WTC11 (cell line): ENCODE results near the gene MEIS2. TPM values are rescaled to one million over a fixed set of nuclear protein-coding genes. Genes with fewer than 3 reads are reported as not detected.

Source experiments
- ATAC-seq: fragments of 200-7000 bp; cut with Tn5 transposase; 2 replicates; pipeline ENCODE4 v1.10.0; 2021; ENCODE audit warnings: mild to moderate bottlenecking, moderate library complexity
- CTCF ChIA-PET: fragments of 300-600 bp; sonication (Branson Sonifier 250); formaldehyde crosslinking; loops from one replicate; lab custom pipeline; 2021; ENCODE audit warnings: antibody characterized with exemption; lab: Charles Lee
- POLR2A ChIA-PET: fragments of 350-600 bp; sonication (Branson Sonifier 250); formaldehyde crosslinking; loops from one replicate; lab custom pipeline; 2021; ENCODE audit warnings: antibody characterized with exemption; lab: Charles Lee
- DNase-seq: peaks from one replicate; pipeline ENCODE4 v3.0.0; 2021; ENCODE audit warnings: low spot score
- H3K27ac Mint-ChIP-seq: 2 replicates; pipeline ENCODE4 v1.8.0; 2021; ENCODE audit warnings: mixed read lengths
- H3K27me3 Mint-ChIP-seq: 2 replicates; pipeline ENCODE4 v1.8.0; 2021; ENCODE audit warnings: low read depth, mild to moderate bottlenecking, moderate library complexity, mixed read lengths
- H3K36me3 Mint-ChIP-seq: 2 replicates; pipeline ENCODE4 v1.8.0; 2021; ENCODE audit warnings: mixed read lengths
- H3K4me1 Mint-ChIP-seq: 2 replicates; pipeline ENCODE4 v1.8.0; 2022; ENCODE audit warnings: mixed read lengths
- H3K4me3 Mint-ChIP-seq: 2 replicates; pipeline ENCODE4 v1.8.0; 2021; ENCODE audit warnings: mild to moderate bottlenecking, moderate library complexity, mixed read lengths
- H3K9me3 Mint-ChIP-seq: 2 replicates; pipeline ENCODE4 v1.8.0; 2021; ENCODE audit warnings: mixed read lengths
- FOXJ3 ChIP-seq: sonication (generic); formaldehyde crosslinking; IDR thresholded peaks from 2 replicates; pipeline ENCODE4 v1.9.0; 2021; ENCODE audit warnings: missing genetic modification reagents, mild to moderate bottlenecking, borderline replicate concordance
- JAZF1 ChIP-seq: fragments of 250-450 bp; sonication (Bioruptor Pico); IDR thresholded peaks from 2 replicates; pipeline ENCODE4 v1.9.0; 2021; ENCODE audit warnings: moderate library complexity, mild to moderate bottlenecking, inconsistent platforms
- MXD4 ChIP-seq: fragments of 250-450 bp; sonication (Bioruptor Pico); IDR thresholded peaks from 2 replicates; pipeline ENCODE4 v1.8.0; 2021; ENCODE audit warnings: mild to moderate bottlenecking, moderate library complexity, borderline replicate concordance
- NFE2L1 ChIP-seq: sonication (generic); formaldehyde crosslinking; IDR thresholded peaks from 2 replicates; pipeline ENCODE4 v1.8.1; 2023; ENCODE audit warnings: missing genetic modification reagents
- total RNA-seq: library from RNA; stranded (reverse); gene quantifications from 3 replicates; pipeline ENCODE4 v1.2.3, GENCODE V29; 2021
- TF ChIP-seq, protein P1 (sequence below): sonication (generic); formaldehyde crosslinking; IDR thresholded peaks from 2 replicates; pipeline ENCODE4 v1.8.1; 2023; ENCODE audit warnings: mild to moderate bottlenecking, missing genetic modification reagents
- TF ChIP-seq, protein P2 (sequence below): sonication (generic); formaldehyde crosslinking; IDR thresholded peaks from 2 replicates; pipeline ENCODE4 v1.8.1; 2022; ENCODE audit warnings: low read depth, mild to moderate bottlenecking, moderate library complexity, missing genetic modification reagents, borderline replicate concordance
- TF ChIP-seq, protein P3 (sequence below): fragments of 250-450 bp; sonication (Bioruptor Pico); IDR thresholded peaks from 2 replicates; pipeline ENCODE4 v1.8.0; 2021; ENCODE audit warnings: mild to moderate bottlenecking
- TF ChIP-seq, protein P4 (sequence below): fragments of 250-450 bp; sonication (Bioruptor Pico); IDR thresholded peaks from 2 replicates; pipeline ENCODE4 v1.9.0; 2021; ENCODE audit warnings: mild to moderate bottlenecking, borderline replicate concordance
- TF ChIP-seq, protein P5 (sequence below): sonication (generic); formaldehyde crosslinking; IDR thresholded peaks from 2 replicates; pipeline ENCODE4 v1.8.0; 2022; ENCODE audit warnings: mild to moderate bottlenecking, missing genetic modification reagents
- TF ChIP-seq, protein P6 (sequence below): sonication (generic); formaldehyde crosslinking; IDR thresholded peaks from 2 replicates; pipeline ENCODE4 v1.8.1; 2022; ENCODE audit warnings: mild to moderate bottlenecking, moderate library complexity, missing genetic modification reagents

The MEIS2 gene
- total RNA-seq, 1 experiment from 2014 or later: 0.57 TPM

DNA sequence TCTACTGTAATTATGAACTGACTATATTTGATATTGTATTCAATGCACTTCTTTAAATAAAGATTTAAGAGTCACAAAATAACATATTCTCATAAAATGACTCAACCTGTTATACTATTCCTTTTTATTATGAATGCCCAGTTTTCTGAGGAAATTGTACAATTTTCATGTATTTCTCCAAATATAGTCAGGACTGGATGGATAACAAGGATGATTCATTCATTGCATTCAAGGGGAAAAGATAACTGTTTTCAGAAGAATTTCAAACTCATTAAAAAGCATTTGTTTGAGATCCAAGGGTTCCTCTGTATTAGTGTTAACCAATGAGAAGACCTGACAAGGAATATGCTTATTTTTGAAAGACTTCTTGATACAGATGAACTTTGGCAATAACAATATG is 163.7 kb downstream of the MEIS2 start:
- Mint-ChIP-seq H3K27me3 (no peaks in the 10 kb centered on the region), H3K4me3 (no peak overlapping the region), H3K27ac (no peak overlapping the region), H3K36me3 (no peaks in the 10 kb centered on the region), H3K9me3 (0 out of 2 replicates have a peak, but pooled peaks cover 3% of the 10 kb centered on the region), H3K4me1 (no peaks in the 10 kb centered on the region)
- ATAC-seq (no peak), DNase-seq (no peak)
- CTCF ChIA-PET: no interaction called here
- POLR2A ChIA-PET: no interaction called here
- no peak for TF ChIP-seq MXD4 (CRISPR knock-in tag)
- TF ChIP-seq JAZF1 (CRISPR knock-in tag): no peak
- TF ChIP-seq, protein P1, sequence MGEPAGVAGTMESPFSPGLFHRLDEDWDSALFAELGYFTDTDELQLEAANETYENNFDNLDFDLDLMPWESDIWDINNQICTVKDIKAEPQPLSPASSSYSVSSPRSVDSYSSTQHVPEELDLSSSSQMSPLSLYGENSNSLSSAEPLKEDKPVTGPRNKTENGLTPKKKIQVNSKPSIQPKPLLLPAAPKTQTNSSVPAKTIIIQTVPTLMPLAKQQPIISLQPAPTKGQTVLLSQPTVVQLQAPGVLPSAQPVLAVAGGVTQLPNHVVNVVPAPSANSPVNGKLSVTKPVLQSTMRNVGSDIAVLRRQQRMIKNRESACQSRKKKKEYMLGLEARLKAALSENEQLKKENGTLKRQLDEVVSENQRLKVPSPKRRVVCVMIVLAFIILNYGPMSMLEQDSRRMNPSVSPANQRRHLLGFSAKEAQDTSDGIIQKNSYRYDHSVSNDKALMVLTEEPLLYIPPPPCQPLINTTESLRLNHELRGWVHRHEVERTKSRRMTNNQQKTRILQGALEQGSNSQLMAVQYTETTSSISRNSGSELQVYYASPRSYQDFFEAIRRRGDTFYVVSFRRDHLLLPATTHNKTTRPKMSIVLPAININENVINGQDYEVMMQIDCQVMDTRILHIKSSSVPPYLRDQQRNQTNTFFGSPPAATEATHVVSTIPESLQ: no peak
- no peak for TF ChIP-seq FOXJ3 (CRISPR knock-in tag)

DNA sequence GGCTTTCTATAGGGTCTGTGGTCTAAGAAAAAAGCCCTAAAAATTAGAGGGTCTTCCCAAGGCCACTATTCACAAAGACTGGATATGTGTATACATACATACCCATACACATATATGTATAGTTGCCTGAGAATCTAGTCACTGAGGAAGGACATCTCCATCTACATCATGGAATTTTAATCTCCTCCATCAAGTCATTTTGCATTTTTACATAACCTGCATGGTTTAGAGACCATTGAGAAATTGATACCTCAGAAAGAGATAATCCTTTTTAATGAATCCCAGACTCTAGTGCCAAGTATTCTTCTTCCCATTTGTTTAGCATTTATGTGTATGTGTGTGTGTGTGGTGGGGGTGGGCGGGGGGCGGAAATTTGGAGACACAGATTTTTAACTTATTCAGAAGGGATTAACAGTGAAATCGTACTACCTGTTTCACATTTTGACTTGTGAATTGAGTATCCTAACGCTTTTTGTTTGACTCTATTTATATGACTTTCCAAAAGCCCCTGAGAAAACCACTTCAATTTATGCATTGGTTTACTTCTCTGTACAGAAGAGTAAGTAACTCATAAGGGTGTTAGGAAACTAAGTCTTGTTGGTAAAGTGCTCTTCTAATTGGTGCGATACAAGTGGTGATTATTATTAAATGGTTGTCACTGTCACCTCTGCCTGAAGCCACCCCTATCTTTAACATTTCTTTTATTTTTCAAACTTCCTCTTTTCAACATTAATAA is 166.9 kb downstream of the MEIS2 start:
- TF ChIP-seq, protein P2, sequence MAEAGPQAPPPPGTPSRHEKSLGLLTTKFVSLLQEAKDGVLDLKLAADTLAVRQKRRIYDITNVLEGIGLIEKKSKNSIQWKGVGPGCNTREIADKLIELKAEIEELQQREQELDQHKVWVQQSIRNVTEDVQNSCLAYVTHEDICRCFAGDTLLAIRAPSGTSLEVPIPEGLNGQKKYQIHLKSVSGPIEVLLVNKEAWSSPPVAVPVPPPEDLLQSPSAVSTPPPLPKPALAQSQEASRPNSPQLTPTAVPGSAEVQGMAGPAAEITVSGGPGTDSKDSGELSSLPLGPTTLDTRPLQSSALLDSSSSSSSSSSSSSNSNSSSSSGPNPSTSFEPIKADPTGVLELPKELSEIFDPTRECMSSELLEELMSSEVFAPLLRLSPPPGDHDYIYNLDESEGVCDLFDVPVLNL: no peak
- TF ChIP-seq NFE2L1 (CRISPR knock-in tag) (no peak), FOXJ3 (CRISPR knock-in tag) (no peak)
- TF ChIP-seq, protein P3, sequence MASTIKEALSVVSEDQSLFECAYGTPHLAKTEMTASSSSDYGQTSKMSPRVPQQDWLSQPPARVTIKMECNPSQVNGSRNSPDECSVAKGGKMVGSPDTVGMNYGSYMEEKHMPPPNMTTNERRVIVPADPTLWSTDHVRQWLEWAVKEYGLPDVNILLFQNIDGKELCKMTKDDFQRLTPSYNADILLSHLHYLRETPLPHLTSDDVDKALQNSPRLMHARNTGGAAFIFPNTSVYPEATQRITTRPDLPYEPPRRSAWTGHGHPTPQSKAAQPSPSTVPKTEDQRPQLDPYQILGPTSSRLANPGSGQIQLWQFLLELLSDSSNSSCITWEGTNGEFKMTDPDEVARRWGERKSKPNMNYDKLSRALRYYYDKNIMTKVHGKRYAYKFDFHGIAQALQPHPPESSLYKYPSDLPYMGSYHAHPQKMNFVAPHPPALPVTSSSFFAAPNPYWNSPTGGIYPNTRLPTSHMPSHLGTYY: no peak
- TF ChIP-seq, protein P4, sequence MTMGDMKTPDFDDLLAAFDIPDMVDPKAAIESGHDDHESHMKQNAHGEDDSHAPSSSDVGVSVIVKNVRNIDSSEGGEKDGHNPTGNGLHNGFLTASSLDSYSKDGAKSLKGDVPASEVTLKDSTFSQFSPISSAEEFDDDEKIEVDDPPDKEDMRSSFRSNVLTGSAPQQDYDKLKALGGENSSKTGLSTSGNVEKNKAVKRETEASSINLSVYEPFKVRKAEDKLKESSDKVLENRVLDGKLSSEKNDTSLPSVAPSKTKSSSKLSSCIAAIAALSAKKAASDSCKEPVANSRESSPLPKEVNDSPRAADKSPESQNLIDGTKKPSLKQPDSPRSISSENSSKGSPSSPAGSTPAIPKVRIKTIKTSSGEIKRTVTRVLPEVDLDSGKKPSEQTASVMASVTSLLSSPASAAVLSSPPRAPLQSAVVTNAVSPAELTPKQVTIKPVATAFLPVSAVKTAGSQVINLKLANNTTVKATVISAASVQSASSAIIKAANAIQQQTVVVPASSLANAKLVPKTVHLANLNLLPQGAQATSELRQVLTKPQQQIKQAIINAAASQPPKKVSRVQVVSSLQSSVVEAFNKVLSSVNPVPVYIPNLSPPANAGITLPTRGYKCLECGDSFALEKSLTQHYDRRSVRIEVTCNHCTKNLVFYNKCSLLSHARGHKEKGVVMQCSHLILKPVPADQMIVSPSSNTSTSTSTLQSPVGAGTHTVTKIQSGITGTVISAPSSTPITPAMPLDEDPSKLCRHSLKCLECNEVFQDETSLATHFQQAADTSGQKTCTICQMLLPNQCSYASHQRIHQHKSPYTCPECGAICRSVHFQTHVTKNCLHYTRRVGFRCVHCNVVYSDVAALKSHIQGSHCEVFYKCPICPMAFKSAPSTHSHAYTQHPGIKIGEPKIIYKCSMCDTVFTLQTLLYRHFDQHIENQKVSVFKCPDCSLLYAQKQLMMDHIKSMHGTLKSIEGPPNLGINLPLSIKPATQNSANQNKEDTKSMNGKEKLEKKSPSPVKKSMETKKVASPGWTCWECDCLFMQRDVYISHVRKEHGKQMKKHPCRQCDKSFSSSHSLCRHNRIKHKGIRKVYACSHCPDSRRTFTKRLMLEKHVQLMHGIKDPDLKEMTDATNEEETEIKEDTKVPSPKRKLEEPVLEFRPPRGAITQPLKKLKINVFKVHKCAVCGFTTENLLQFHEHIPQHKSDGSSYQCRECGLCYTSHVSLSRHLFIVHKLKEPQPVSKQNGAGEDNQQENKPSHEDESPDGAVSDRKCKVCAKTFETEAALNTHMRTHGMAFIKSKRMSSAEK (CRISPR knock-in tag): no peak
- TF ChIP-seq, protein P5, sequence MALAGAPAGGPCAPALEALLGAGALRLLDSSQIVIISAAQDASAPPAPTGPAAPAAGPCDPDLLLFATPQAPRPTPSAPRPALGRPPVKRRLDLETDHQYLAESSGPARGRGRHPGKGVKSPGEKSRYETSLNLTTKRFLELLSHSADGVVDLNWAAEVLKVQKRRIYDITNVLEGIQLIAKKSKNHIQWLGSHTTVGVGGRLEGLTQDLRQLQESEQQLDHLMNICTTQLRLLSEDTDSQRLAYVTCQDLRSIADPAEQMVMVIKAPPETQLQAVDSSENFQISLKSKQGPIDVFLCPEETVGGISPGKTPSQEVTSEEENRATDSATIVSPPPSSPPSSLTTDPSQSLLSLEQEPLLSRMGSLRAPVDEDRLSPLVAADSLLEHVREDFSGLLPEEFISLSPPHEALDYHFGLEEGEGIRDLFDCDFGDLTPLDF (CRISPR knock-in tag): no peak
- TF ChIP-seq, protein P6, sequence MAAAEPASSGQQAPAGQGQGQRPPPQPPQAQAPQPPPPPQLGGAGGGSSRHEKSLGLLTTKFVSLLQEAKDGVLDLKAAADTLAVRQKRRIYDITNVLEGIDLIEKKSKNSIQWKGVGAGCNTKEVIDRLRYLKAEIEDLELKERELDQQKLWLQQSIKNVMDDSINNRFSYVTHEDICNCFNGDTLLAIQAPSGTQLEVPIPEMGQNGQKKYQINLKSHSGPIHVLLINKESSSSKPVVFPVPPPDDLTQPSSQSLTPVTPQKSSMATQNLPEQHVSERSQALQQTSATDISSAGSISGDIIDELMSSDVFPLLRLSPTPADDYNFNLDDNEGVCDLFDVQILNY: no peak

More for the DNA sequence above, 166.9 kb downstream of the MEIS2 start:
- Mint-ChIP-seq H3K27me3 (no peaks in the 10 kb centered on the region), H3K27ac (no peak overlapping the region), H3K9me3 (peaks cover 15% of the 10 kb centered on the region), H3K36me3 (no peaks in the 10 kb centered on the region), H3K4me1 (no peaks in the 10 kb centered on the region), H3K4me3 (no peak overlapping the region)
- ChIA-PET POLR2A (no interaction called here), CTCF (no interaction called here)
- ATAC-seq: no peak
- no peak for DNase-seq
